ENCODE data around the gene PAN3.
"Not testable (repeated sequence)": the region's sequence is repeated elsewhere in the genome, so short reads cannot be mapped to it uniquely, and the experiment has no call there.

PAN3 gene, protein sequence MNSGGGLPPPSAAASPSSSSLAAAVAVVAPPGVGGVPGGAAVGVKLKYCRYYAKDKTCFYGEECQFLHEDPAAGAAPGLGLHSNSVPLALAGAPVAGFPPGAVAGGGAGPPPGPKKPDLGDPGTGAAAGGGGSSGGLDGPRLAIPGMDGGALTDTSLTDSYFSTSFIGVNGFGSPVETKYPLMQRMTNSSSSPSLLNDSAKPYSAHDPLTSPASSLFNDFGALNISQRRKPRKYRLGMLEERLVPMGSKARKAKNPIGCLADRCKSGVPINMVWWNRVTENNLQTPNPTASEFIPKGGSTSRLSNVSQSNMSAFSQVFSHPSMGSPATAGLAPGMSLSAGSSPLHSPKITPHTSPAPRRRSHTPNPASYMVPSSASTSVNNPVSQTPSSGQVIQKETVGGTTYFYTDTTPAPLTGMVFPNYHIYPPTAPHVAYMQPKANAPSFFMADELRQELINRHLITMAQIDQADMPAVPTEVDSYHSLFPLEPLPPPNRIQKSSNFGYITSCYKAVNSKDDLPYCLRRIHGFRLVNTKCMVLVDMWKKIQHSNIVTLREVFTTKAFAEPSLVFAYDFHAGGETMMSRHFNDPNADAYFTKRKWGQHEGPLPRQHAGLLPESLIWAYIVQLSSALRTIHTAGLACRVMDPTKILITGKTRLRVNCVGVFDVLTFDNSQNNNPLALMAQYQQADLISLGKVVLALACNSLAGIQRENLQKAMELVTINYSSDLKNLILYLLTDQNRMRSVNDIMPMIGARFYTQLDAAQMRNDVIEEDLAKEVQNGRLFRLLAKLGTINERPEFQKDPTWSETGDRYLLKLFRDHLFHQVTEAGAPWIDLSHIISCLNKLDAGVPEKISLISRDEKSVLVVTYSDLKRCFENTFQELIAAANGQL

DNA sequence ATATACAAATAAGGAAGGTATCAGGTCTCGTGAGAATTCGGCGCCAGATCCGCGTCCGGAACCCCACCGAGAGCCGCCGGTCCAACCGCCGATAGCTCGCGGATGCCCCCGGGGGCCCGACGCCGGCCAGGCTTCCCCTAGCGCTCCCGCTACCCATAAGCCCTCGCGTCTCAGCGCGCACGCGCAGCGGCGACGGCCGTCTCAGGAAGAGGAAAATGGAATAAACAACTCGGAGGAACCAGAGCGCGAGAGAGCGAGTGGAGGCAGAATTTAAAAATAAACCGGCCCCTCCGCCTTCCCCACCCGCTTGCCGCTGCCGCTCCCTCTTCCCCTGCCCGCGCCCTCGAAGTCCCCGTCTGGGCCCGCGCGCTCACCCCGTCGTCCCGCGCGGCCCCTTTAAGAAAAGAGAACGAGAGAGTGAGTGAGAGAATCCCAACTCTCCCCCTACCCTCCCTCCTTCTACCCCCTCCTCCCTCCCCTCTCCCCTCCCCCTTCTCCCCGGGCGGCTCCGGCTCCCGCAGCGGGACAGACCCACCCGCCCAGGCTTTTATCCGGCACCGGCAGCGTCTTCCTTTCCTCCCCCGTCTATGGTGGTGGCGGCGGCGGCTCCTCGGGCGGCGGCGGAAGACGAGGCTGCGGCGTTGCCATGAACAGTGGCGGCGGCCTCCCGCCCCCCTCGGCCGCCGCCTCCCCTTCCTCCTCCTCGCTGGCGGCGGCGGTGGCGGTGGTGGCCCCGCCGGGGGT is at the start of gene PAN3:
PAN3 (plus strand) TSS at position 534 of the 744 bp plus-strand sequence; CDS start at position 647, 113 bp downstream.
- DNase-seq: peak; percentile 61

DNA sequence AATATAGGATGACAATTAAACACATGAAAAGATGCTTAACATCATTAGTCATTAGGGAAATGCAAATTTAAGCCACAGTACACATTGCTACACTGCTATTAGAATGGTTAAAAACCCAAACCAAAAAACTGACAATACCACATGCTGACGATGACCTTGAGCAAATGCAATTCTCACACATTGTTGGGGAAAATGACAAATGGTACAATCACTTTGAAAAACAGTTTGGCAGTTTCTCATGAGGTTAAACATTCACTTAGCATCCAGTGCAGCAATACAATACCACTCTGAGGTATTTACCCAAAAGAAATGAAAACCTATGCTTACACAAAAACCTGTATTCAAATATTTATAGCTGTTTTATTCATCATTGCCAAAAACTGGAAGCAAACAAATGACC is 49.3 kb upstream of the PAN3 start:
- DNase-seq: no peak

DNA sequence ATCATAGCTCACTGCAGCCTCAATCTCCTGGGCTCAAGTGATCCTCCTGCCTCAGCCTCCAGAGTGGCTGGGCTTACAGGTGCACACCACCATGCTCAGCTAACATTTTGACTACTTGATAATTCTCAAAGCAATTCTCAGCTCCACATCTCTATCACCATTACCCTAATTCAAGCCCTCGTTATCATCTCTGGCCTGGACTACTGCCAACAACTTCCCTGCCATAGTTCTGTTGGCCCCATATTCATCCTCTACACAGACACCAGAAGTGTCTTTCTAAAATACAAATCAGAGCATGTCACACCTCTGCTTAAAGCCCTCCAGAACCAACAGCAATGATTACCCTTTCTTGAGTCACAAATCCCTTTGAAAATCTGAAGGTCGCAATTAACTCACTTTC is 45.9 kb upstream of the PAN3 start:
- no peak for DNase-seq

DNA sequence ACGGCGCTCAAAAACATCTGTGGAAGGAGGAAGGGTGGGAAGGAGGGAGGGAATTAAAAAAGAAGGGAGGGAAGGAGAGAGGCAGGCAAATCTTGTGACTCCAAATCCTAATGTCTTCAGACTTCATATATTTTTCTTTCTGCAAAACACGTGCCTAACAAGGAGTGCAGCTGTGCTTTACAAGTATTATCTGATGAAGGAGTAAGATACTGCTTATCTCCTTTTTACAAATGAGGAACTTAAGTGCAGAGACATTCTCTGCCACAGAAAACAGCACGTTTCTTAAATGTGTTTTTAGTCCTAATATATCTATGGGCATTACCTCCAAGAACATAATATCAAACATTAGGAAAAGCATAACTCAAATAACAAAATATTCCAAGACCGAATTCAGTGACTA is 44.5 kb upstream of the PAN3 start:
- DNase-seq: no peak

DNA sequence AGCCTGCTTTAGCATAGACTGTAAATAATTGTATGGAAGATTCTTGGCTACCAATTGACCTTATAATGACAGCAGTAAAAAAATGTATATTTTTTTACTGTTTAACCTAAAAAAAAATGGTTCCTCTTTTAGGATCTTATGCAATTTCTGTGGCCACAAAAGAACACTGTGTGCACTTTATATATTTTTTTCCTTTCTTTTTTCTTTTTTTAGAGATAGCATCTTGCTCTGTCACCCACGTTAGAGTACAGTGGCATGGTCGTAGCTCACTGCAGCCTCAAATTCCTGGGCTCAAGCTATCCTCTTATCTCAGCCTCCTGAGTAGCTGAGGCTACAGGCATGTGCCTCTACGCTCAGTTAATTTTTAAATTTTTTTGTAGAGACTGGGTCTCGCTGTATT is 44.0 kb upstream of the PAN3 start:
- DNase-seq: no peak

DNA sequence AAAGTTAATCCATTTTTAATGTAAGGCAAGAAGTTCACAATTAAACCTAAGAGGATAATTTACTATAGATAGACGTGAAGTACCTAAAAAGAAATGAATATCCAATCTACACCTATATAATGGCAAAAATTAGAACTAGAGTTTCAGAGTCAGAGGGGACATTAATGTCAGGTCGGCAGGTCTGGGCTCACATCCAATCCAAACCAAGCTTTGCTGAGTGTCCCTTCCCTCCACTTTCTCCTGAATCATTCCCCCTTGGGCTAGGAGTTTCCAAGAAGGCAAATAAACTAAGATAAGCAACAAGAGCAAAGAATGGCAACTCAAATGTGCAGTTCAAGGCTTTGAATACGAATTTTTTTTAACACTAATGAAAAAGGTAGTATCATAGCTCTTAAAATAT is 40.8 kb upstream of the PAN3 start:
- no peak for DNase-seq

DNA sequence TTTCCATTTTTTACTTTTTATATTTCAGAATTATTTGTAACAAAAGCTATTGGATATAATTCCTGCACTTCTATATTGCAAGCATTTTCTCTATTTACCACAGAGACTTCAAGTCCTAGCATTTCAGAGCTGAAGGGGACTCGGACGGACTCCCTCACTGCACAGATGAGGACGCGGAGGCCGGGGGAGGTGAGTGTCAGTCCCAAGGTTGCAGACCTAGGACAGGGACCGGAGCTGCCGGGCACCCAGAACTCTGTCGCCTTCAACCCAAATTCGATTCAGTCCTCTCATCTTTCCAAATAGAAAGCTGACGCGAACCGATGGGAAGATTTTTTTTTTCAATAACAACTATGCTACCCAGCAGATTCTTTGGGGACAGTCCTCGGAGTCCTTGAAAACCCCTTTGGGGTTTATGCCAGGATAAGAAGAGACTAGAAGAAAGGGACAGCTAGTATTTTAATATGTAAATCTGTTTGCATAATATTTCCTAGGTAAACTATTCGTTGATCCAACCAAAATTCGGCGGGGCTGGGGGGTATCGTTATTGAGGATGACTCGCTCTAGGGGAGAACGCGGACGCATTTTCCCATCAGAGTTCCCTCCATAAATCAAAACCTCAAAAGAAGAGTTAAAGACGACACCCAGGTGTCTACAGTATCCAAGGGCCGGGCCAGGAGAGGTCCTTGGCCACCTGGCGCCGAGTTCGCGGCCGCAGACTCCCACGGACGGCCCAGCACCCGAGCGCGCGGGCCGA is 38.8 kb upstream of the PAN3 start:
- no peak for DNase-seq

DNA sequence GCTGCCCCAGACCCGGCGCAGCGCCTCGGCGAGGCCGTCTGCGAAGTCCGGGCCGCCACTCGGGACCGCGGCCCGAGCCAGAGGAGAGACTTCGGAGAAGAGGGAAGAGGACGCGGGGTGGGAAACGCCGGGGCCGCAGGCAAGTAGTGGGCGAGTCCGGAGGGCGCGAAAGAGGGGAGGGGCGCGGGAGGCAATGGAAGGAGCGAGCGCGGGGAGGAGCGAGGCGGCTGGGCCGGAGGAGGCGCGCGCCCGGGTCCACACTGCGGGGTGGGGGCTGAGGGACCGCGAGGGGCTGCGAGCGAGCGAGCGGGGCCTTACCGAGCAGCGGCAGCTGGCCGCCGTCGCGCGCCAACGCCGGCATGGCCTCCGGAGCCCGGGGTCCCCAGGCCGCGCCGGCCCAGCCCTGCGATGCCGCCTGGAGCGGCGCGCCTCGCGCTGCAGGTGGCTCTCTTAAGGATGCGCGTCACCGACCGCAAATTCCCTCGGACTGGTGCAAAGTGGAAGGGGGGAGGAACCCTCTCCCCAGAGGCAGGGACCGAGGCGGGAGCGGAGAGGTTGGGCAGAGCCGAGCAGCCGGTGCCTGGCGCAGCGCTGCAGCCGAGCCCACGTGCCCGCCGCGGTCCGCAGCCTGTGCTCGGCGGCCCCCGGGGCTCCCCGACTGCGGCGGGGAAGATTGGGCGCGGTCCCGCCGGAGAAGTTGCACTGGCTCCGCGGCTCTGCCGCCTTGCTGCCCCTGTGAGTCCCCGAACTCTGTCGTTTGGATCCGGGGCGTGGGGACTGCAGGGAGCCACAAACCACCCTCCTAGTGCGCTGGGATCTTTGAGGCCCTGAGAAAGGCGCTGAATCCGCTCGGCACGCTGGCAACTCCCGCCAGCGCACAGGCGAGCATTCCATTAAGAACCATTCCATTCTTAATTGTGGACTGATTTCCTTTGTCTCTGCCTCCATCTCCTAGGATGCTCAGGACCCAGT is 37.9 kb upstream of the PAN3 start, which contains the start of gene FLT3:
FLT3 (minus strand) TSS at position 427 of the 972 bp plus-strand sequence; CDS start at position 361, 66 bp downstream.
- DNase-seq: no peak

DNA sequence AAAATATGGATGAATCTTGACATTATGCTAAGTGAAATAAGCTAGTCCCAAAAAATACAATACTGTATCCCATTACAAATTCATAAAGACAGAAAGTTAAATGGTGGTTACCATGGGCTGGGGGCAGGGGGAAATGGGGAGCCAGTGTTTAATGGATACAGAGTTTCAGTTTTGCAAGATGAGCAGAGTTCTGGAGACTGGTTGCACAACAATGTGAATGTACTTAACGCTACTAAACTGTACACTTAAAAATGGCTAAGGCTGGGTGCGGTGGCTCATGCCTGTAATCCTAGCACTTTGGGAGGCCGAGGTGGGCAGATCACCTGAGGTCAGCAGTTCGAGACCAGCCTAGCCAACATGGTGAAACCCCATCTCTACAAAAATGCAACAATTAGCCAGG is 36.5 kb upstream of the PAN3 start:
- DNase-seq: not testable (repeated sequence)

DNA sequence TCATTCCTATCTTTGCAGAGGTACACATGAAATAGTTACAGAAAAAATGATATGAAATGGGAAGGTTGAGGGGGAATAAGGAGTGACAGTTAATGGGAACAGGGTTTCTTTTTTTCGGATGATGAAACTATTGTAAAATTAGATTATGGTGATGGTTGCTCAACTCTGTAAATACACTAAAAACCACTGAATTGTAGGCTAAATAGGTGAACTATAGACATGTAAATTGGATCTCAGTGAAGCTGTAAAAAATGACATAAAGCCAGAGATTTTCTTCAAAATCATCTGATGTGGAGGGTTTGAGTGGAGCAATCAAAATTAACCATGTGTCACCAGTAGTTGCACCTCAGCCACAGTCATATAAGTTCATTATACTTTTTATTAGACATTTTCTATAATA is 31.4 kb upstream of the PAN3 start:
- DNase-seq: no peak

DNA sequence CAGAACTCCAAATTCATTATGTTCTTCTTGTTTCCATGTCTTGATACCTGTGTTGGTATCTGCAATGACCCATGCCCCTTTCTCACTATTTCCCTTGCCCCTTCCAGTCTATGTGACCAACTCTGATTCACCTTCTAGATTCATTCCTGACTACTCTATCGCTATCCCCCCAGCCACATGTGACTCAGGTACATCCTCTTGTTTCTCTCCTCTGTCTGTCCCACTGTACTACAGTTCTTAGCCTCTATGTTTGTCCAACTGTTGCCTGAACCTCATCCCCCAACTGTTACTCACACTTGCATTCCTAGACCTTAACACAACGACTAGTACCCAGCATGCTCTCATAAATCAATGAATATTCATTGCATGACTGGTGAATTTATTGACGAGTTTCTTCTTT is 27.9 kb upstream of the PAN3 start:
- DNase-seq: no peak

DNA sequence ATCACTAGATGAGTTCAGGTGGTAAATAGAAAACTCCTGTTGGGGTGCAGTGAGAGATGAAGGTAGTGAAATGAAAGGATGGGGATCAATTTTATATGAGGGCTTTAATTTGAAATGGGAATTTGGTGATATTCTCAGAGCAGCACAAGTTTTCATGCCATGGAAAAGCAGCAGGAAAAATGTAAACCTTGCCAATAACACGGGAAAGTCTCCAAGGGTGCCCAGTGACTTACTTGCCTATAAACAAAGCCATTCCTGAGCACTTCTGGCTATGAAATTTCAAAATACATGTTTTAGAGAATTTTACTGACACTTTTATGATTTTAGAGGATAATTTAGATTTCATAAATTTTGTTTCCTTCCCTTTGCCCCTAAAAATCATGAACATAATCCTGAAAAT is 21.6 kb upstream of the PAN3 start:
- no peak for DNase-seq

DNA sequence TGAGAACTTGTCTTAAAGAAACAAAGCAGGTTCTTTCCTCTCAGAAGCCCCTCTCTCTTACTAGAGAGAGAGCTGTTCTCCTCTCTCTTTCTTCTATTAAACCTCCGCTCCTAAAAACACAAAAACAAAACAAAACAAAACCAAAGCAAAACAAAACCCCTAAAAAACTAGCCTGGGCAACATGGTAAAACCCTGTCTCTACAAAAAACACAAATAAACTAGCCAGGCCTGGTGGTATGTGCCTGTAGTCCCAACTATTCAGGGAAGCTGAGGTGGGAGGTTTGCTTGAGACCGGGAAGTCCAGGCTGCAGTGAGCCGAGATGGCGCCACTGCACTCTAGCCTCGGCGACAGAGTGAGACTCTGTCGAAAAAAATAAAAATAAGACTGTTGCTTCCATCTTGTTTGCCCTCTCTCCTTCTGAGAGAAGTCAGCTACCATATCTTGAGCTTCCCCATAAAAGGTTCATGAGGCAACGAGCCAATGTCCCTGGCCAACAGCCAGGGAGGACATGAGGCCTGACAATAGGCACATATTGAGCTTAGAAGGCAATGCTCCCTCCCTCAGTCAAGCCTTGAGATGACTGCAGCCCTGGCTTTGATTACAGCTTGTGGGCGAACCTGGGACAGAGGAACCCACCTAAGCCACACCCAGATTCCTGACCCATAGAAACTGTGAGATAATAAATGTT is 20.5 kb upstream of the PAN3 start:
- no peak for DNase-seq

DNA sequence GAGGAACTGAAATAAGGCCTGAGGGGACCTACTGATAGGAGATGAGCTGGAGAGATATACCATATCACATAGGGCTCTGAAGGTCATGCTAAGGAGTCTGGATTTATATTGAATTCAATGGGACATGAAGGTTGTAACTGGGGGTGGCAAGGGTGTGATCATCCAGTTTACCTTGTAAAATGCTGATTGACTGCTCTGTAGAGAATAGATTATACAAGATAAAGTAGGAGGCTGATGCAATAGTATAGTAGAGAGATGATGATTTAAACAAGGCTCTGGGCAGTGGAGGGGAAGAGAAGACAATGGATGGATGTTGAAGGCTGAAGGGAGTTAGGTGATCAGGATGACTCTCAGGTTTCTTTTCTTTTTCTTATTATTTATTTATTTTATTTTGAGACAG is 18.0 kb upstream of the PAN3 start:
- DNase-seq: no peak

DNA sequence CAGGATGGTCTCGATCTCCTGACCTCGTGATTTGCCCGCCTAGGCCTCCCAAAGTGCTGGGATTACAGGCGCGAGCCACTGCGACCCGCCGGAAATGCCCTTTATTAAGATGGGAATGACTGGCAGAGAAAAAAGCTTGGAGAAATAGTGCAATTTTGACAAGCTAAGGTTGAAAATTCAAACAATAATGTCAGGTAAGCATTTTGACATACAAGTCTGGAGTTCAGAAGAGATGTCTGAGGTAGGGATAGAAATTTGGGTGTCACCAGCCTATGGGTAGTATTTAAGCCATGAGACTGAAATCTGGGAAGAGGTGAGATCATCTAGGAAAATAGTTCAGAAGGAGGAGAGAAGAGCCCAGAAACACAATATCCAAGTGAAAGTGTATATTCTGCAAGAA is 17.1 kb upstream of the PAN3 start:
- no peak for DNase-seq

DNA sequence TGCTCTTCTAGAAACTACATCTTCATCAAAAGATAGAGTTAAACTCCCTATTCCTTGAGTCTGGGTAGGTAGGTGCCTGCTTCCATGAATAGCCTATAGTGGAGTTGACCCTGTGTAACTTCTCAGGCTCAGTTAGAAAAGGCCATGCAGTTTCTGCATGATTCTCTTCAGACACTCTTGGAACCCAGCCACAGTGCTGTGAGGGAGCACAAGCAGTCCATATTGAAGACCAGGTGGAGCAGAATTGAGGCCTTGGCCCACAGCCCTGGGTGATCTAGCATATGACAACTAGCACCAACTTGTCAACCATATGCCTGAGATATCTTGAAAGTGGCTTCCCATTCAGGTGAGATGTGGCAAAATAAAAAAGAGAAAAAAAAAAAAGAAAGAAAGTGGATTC is 10.3 kb upstream of the PAN3 start:
- no peak for DNase-seq

DNA sequence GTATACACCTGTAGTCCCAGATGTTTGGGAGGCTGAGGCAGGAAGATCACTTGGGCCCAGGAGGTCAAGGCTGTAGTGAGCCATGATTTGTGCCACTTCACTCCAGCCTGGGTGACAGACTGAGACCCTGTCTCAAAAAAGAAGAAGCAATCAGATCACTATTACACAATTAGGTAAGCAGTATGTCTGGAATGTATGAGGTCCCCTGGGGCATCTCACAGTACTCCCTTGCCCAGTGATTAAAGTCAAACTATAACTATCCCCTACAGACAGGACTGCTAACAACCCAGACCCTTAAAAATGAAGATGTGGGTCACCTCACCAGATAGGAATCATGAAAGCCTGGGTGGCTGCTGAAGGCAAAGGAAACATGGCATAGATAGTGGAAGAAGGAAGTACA is 9.4 kb upstream of the PAN3 start:
- no peak for DNase-seq

DNA sequence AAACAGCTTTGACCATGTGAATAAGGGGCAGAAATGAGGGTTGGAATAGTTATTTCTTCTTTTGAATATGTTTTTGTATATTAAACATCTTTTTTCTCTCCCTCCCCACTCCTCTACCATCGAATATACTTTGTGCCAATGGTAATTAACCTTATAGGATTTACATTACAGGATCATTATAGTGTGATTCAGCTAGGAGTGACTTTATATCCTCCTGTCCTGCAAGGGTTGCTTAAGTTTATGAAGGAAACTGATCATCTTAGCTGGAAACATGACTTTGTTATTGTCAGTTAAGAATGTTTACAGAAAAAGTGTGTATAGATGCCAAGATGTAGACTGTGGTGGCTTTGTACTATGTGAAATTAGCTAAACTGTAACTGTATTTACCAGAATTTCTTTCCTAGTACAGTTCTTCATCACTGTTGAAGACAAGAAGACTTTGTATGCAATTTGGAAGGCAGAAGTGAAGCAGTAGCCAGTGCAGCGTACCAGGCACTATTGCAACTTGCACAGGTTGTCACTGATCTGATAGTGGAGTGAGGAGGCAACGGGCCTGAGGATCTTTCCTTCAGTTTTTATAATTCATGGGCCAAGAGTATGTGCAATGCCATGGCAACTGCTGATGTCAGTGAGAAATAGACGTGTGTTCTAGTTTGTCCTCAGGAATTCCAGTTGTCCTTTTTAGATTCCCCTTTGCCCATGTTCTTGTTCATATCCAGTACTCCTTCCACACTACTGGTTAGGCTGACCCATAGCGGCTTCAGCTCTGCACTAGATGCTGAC is 8.2 kb upstream of the PAN3 start:
- DNase-seq: no peak

DNA sequence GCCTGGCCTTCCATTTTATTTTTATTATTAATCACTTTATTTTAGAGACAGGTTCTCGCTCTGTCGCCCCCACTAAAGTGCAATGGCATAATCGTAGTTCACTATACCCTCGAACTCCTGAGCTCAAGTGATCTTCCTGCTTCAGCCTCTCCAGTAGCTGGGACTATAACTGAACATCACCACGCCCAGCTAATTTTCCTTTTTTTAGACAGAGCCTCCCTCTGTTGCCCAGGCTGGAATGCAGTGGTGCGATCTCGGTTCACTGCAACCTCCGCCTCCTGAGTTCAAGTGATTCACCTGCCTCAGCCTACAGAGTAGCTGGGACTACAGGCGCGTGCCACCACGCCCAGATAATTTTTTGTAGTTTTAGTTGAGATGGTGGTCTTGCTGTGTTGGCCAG is 6.7 kb upstream of the PAN3 start:
- no peak for DNase-seq

DNA sequence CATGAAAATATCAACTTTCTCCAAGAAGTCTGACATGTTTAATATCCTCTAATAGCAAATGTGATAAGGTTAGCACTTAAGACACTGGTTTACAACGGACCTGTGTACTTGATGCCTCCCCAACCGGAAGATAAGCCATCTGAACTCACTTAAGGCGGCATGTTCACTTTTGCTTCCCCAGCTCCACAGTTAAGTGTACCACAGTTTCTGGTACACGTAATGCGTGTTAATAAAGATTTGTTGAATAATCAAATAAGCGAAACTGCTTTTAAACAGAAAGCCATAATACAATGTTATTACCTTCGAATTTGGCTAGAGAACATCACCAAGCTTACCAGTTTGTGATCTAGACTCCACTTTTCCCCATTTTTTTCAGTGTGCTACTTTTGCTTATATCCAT is 1.4 kb upstream of the PAN3 start:
- DNase-seq: no peak

All from NCI-H1436 (cell line).